Esophagus squamous epithelium (tissue), 4 donors: Measurements from ENCODE around the gene DAGLB.

Experiments used
- POLR2A ChIP-seq, 4 donors: fragments of 450-650 bp; IDR thresholded peaks; one replicate each; pipeline ENCODE4 v1.6.1; 2017; ENCODE audit warnings: antibody characterized with exemption in 4 of 4, mild to moderate bottlenecking in 4 of 4, moderate library complexity in 3 of 4
- TF ChIP-seq, protein P1 (sequence below), 6 experiments: fragments of 450-650 bp in 4 of 6; fragments of 200-600 bp in 2 of 6; sonication (generic) in 2 of 6; IDR thresholded peaks; one replicate each; pipeline ENCODE4 v1.5.1; 2016 to 2019; ENCODE audit warnings: antibody characterized with exemption in 6 of 6, mild to moderate bottlenecking in 4 of 6, moderate library complexity in 4 of 6

DNA sequence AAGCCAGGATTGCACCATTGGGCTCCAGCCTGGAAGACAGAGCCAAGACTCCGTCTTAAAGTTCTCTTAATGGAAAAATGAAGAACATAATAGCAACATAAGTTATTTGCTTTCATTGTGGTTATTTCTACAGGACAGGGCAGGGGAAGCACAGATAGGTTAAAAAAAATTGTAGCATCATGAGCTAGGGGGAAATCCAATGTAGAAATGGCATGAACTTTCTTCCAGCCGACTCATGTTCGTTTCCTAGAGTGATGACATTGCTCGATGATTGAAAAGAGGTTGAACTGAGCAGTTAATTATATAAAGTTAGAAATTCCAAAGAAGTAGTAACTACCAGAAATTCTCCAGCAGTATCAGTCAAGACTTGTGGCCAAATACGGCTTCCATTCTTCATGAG, 64.9 kb downstream of the DAGLB start:
- TF ChIP-seq, protein P1, sequence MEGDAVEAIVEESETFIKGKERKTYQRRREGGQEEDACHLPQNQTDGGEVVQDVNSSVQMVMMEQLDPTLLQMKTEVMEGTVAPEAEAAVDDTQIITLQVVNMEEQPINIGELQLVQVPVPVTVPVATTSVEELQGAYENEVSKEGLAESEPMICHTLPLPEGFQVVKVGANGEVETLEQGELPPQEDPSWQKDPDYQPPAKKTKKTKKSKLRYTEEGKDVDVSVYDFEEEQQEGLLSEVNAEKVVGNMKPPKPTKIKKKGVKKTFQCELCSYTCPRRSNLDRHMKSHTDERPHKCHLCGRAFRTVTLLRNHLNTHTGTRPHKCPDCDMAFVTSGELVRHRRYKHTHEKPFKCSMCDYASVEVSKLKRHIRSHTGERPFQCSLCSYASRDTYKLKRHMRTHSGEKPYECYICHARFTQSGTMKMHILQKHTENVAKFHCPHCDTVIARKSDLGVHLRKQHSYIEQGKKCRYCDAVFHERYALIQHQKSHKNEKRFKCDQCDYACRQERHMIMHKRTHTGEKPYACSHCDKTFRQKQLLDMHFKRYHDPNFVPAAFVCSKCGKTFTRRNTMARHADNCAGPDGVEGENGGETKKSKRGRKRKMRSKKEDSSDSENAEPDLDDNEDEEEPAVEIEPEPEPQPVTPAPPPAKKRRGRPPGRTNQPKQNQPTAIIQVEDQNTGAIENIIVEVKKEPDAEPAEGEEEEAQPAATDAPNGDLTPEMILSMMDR (IDR thresholded peaks at IDR 0.05) = no peak
- TF ChIP-seq POLR2A (IDR thresholded peaks at IDR 0.05) = no peak
